HFF-Myc (cell line): ENCODE measurements around the gene PROSER3.
"Not testable (repeated sequence)": the region's sequence is repeated elsewhere in the genome, so short reads cannot be mapped to it uniquely, and the experiment has no call there.

ENCODE experiments used
- DNase-seq: peaks from one replicate; pipeline ENCODE4 v3.0.0-alpha.2; 2011; ENCODE audit warnings: low read depth; ENCODE audit errors: extremely low read depth
- H3K4me3 ChIP-seq: replicated peaks from 2 replicates; pipeline ENCODE4 v1.5.1; 2011; ENCODE audit warnings: low read depth, mild to moderate bottlenecking, control low read depth, low read length
- TF ChIP-seq, protein P1 (sequence below): IDR thresholded peaks from 2 replicates; pipeline ENCODE4 v1.5.1; 2012; ENCODE audit warnings: mild to moderate bottlenecking, low read depth, low read length, control low read depth; ENCODE audit errors: missing control alignments

The PROSER3 gene

DNA sequence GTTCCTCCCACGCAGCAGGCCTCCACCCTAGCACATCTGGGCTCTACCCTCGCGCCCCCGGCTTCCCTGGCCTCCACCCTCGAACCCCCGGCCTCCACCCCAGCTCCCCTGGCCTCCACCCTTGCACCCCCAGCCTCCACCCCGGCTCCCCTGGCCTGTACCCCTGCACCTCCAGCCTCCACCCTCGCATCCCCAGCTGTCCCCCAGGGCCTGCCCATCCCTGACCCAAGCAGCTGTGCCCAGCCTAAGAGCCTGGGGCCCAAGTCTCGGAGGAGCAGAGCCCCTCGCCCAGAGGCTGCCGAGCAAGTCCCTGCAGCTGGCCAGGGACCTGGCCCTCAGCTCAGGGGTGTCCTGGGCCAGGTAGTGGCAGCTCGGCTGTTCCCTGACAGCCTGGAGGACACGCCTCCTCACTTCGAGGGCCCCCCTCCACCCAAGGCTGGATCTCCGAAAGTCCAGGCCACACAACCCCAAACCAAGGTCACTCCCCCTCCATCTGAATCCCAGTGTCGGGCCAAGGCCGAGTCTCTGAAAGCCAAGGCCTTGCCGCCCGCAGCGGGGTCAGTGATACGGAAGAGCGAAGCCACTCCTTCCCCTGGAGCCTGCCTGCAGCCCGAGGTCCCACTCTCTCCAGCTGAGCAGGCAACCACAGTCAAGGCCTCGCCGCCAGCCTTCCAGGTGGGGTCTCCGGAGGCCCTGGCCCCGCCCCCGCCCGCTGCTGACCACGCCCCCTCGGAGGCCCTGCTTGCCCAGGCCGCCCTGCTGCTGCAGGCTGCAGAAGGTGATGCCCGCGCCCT, 9.5 kb downstream of the PROSER3 start:
- no peak overlapping the region for H3K4me3 ChIP-seq
- TF ChIP-seq, protein P1, sequence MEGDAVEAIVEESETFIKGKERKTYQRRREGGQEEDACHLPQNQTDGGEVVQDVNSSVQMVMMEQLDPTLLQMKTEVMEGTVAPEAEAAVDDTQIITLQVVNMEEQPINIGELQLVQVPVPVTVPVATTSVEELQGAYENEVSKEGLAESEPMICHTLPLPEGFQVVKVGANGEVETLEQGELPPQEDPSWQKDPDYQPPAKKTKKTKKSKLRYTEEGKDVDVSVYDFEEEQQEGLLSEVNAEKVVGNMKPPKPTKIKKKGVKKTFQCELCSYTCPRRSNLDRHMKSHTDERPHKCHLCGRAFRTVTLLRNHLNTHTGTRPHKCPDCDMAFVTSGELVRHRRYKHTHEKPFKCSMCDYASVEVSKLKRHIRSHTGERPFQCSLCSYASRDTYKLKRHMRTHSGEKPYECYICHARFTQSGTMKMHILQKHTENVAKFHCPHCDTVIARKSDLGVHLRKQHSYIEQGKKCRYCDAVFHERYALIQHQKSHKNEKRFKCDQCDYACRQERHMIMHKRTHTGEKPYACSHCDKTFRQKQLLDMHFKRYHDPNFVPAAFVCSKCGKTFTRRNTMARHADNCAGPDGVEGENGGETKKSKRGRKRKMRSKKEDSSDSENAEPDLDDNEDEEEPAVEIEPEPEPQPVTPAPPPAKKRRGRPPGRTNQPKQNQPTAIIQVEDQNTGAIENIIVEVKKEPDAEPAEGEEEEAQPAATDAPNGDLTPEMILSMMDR: no peak
- DNase-seq: no peak

DNA sequence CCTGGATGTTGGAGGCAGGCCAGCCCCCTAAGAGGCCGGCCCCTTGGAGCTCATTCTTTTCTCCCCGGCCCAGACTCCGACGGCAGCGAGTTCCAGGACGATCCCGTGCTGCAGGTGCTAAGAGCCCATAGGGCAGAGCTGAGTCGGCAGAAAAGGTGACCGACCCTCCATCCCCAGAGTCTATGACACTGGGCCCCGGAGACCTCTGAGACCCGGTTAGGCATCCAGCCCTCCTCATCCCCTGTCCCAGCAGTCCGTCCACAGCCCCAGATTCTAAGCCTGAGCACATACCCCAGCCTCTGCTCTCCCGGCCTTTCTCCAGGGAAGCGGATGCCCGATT, 10.1 kb downstream of the PROSER3 start:
- no peak for DNase-seq
- no peak overlapping the region for H3K4me3 ChIP-seq
- TF ChIP-seq, protein P1: no peak

DNA sequence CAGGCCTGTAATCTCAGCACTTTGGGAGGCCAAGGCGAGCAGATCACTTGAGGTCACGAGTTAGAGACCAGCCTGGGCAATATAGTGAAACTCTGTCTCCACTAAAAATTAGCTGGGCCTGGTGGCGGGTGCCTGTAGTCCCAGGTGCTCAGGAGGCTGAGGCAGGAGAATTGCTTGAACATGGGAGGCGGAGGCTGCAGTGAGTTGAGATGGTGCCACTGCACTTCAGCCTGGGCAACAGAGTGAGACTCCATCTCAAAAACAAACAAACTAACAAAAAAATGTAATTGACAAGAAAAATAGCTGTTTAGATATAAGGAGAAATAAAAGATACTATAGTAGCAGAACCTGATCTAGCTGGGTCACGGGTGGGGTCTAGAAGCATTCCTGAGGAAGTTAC, 14.4 kb downstream of the PROSER3 start:
- H3K4me3 ChIP-seq, DNase-seq: not testable (repeated sequence)

DNA sequence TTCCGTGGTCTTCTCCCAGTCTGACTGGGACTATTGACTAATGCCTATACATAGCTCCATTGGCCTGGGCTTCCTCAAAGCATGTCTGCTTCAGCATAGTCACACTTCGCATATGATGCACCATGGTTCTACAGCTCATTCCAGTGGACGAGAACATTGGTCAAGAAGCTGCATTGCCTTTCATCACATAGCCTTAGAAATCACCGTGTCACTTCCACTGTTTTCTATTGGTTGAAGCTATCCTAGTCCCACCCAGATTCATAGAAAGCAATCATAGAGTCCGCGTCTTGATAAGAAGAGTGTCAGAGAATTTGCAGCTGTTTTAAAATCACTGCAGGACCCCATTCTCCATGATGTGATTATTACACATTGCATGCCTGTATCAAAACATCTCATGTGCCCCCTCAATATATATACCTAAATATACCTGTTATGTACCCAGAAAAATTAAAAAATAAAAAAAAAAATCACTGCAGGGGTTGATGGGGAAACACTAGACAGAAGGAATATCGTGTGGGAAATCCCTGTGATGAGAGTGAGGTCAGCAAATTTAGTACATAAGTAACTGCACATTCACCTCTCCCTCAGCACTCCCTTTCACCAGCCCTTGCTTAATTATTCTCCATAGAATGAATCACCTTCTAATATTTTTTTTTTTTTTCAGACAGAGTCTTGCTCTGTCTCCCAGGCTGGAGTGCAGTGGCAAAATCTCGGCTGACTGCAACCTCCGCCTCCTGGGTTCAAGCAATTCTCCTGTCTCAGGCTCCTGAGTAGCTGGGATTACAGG, 15.2 kb downstream of the PROSER3 start:
- no peak for DNase-seq
- TF ChIP-seq, protein P1: no peak
- no peak overlapping the region for H3K4me3 ChIP-seq

DNA sequence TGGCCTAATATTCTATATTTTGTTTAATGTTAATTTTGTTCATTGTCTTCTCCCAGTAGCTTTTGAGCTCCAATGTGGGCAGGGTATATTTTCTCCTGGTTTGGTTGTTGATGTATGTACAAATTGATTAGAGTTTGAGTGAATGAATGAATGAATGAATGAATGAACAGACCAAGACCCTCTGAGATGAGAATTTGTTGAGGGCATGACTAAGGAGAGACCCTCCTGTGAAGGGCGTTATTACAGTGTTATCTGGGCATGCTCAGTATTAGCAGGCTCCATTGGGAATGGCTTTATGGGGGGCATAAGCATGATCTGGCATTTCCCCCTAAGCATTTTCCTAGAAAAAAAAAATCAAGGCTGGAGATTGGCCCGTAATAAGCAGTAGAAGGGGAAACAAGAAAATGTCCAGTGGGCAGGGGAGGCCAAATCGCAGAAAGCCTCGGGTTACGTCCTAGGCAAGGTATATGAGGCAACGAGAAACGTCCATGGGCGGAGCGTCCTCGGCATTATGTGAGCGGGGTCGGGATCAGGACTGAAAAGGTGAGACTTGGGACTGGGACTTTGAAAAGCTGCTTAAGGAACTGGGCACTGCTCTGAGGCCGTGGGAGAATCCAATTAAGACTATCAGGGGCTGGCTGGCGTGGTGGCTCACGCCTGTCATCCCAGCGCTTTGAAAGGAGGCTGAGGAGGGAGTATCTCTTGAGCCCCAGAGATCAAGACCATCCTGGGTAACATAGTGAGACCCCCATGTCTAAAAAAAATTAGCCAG, 16.5 kb downstream of the PROSER3 start:
- H3K4me3 ChIP-seq: no peak overlapping the region; the same call in 1 of the 2 replicates
- DNase-seq: no peak
- TF ChIP-seq, protein P1: no peak

DNA sequence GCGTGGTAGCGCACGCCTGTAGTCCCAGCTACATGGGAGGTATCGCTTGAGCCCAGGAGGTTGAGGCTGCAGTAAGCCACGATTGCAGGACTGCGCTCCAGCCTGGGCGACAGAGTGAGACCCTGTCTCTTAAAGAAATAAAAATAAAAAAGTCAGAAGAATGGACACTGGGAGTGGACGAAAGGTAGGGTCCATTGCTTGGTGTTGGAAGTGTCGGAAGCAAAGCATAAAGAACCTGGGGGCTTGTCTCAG, 17.0 kb downstream of the PROSER3 start:
- no peak for DNase-seq
- TF ChIP-seq, protein P1: no peak
- no peak overlapping the region; the same call in 1 of the 2 replicates for H3K4me3 ChIP-seq
